Stimulated activated CD4-positive, alpha-beta T cell treated with anti-CD3 and anti-CD28 coated beads, Interleukin-1b, Interleukin-23, amount 100 ng/mL, for 24 hours (primary cell): ENCODE measurements around the gene GTF2H1.
A peak's percentile ranks its signal among the peaks of the same experiment; 100 is the strongest.
"Not testable (repeated sequence)": the region's sequence is repeated elsewhere in the genome, so short reads cannot be mapped to it uniquely, and the experiment has no call there.

Experiments used
- DNase-seq, 4 experiments: peaks; one replicate each; pipeline ENCODE4 v3.0.0-alpha.2; 2020; ENCODE audit warnings: low read depth in 4 of 4, low spot score in 1 of 4

Gene GTF2H1

DNA sequence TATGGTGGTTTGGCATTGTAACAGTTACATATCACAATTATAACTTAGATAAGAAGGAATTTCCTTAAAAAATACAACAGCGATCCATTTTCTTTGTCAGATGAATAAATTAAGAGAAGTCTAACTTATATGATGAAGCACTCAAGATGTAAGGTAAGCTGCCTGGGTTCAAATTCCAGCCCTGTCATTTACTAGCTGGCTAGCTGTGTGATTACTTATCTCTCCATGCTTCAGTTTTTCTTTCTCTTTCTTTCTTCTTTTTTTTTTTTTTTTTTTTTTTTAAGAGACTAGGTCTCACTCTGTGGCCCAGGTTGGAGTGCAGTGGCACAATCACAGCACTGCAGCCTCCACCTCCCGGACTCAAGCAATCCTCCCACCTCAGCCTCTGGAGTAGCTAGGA is 49.8 kb downstream of the GTF2H1 start:
- no peak for DNase-seq

DNA sequence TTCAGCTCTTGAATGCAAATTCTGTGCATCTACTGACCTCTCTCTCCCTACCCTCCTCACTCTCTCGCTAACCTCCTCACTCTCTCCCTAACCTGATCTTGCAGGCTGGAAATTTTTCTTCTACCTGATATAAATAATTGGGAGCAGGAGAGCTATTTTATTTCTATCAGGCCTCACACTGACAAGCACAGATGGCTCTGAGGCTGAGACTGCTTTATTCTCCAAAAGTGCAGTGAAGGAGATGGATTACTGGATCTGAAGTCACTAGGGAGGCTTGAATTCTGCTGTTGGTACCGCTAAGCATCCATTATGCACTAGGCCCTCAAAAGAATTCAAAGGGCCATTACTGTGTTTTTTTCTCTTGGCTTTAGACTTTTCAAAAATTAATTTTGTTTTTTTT is 52.6 kb downstream of the GTF2H1 start:
- DNase-seq = no peak

DNA sequence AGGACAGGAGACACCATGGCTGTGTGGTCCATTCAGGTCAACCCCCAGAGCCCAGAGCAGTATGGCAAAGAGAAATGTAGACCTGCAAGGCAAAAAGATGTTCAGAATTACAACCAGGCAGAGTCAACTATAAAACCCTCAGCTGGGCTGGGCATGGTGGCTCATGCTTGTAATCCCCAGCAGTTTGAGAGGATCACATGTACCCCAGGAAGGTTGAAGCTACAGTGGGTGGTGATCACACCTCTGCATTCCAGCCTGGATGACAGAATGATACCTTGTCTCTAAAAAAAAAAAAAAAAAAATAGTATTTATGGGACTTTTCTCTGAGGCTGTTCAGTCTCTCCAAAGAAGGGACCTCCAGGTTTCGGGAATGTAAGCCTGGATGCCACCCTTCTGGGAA is 53.6 kb downstream of the GTF2H1 start:
- DNase-seq = no peak

DNA sequence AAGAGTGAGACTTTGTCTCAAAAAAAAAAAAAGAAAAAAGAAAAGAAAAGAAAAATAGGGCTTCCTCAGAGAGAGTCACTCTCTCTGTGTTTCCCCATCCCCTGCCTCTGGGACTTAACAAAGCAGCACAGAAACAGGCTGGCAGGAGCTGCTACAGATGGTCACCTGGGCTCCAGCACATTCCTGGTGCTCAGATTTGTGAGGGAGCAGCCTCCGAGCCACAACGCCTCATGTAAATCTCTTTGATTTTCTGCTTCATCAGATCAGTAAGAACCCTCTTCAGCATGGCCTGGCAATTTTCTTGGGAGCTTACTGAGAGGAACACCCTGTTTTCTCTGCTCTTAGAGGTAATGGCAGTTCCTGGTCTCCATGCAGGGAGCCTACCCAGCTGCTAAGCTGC is 56.8 kb downstream of the GTF2H1 start:
- no peak for DNase-seq

DNA sequence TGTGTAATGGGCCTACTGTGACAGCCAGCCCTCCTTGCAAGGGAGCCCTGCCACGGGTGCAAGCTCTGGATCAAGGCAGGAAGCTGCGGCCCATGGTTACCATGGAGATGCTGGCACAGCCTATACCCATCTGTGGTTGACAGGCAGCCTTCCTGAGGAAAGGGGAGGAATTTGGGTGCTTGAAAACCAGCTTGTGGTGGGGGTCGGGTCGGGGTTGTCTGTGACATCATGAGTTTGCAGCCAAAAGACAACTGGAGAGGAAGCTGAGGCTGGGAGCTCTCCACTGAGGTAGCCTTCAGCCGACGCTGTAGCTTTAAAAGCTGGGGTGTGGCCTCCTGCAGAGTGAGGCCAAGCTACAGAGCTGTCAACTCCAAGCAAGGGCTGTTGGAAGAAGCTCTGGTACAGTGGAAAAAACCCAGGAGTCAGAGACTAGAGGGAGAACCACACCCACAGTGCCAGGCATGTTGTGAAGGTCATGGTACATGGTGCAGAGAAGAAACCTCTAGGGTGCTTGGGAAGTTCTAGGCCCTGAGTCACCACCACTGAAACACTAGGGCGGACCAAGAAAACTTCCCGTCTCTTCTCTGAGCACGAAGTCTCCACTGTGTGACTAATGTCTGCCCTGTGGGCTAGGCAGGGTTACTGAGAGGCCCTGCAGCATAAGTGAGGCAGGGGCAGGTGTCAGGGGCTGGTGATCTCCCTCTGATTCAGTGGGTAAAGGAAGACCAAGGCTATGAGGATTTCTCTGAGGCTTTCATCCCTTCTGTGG is 61.2 kb downstream of the GTF2H1 start:
- peak in 3 of 4 experiments; percentile 57 to 77 (median 62) for DNase-seq

DNA sequence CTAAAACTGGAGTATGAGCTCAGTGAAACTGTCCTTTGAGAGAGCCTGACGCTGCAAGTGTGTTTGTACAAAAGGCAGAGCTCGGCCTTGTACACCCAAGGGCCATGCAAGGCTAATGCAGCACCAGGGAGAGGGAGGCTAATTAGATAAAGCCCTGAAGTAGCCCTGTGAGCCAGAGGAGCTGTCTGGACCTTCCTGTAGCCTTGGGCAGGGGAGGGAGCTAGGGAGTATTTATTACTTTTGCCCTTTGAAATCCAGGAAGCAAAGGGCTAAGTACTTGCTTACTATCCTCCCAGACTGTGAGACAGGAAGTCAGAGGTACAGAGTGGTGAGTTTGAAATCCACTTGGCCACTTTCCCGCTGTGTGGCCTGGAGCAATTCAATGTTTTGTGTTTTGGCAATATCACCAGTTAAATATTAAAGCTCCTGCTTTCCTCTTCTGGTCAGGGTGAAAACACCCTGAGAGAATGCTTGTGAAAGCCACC is 61.8 kb downstream of the GTF2H1 start:
- no peak for DNase-seq

DNA sequence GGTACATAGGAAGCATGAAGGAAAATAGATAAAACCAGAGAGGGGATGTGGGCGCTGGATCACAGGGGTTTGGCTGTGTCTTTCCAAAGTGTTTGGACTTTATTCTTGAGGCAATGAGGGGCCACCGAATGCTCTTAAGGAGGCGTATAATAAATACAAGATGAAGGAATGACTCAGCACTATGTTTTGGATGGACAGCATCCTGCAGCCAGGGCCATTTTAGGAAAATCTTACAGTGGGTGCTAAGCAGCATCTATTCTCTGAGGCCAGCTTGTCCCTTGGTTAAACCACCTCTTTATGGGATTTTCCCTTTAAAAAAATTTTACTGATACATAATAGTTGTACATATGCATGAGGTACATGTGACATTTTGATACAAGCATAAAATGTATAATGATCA is 67.7 kb downstream of the GTF2H1 start:
- no peak for DNase-seq

DNA sequence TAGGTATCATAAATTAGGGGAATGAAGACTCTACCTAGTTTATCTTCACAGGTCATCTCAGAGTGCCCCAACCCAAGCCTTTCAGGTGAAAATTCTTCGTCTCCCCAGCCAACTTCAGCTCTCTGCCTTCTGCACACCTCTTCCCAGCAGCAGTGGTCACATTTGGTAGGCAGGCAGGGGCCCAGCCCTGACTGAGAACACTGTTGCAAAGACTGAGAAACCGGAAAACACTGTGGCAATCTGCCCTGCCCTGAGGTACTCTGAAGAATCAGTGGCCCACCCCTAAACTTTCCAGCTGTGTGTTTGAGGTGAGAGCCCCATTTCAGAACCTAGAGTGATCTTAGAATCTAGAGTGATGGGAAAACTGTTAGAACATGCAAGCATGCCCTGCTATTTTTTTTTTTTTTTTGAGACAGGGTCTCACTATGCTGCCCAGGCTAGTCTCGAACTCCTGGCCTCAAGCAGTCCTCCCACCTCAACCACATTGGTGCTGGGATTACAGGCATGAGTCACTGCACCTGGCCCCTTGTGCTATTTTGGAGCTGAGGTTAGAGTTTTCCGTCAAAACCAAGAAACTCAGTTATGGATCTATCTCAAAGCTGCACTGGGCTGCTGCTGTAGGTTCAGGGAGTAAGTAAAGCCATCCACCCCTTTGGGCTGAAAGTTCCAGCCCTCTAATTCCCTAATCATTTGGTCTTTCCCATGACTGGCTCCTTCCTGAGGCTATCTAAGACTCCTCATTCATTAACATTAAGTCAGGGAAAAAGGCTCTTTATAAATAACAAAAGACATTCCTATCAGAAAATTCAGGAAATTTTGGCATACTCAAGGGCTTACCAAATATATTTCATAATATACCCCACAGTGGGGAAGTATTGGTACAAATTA is 70.3 kb downstream of the GTF2H1 start:
- DNase-seq = peak in 1 of 4 experiments; percentile 13

DNA sequence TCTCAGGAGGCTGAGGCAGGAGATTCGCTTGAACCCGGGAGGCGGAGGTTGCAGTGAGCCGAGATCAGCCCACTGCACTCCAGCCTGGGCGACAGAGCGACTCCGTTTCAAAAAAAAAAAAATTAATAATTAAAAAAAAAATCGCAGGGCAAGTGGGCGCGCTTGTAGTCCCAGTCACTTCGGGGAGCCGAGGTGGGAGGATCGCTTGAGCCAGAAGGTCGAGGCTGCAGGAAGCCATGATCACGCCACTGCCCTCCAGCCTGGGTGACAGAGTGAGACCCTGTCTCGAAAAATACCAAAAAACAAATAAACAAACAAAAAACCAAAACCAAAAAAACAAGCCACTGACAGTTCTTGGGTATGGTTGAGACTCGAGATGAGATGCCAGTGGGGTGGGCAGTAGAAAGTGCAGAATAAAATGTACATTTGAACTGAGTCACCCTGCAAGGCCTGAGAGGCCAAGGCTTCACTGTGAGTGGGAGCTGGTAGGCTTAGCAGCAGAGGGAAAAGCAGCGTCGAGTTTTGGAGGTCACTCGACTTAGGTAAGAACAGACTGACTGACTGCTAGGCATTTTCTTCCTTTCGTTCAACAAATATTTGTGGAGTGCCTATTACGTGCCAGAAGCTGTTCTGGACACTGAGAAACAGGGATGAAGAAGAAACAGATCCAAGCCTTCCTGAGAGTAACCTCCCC is 71.4 kb downstream of the GTF2H1 start:
- peak in 1 of 4 experiments; percentile 17 for DNase-seq

DNA sequence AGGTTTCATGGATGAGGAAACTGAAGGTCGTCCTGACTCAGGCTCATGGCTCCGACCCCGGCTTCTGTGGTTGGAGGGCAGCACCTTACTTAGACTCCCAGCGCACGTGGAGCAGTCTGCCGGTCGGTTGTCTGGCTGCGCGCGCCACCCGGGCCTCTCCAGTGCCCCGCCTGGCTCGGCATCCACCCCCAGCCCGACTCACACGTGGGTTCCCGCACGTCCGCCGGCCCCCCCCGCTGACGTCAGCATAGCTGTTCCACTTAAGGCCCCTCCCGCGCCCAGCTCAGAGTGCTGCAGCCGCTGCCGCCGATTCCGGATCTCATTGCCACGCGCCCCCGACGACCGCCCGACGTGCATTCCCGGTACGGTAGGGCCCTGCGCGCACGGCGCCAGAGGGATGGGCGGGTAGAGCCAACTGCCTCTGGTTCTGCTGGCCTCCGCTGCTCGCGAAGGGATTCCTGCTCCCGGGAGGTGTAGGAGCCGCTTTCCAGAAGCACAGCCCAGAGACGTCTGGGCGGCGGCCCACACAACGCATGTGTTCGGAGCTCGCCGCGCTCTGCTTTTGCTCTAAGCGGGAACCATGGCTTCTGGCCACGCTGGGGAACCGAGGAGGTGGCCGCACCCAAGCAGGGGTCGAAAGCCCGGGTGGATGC is 72.0 kb downstream of the GTF2H1 start, which contains the start of gene LDHA:
Gene LDHA (plus strand): TSS at position 289 of the 653 bp plus-strand sequence. CDS start 2,280 bp downstream, outside the sequence.
- peak; percentile 99 to 100 (median 100) for DNase-seq

DNA sequence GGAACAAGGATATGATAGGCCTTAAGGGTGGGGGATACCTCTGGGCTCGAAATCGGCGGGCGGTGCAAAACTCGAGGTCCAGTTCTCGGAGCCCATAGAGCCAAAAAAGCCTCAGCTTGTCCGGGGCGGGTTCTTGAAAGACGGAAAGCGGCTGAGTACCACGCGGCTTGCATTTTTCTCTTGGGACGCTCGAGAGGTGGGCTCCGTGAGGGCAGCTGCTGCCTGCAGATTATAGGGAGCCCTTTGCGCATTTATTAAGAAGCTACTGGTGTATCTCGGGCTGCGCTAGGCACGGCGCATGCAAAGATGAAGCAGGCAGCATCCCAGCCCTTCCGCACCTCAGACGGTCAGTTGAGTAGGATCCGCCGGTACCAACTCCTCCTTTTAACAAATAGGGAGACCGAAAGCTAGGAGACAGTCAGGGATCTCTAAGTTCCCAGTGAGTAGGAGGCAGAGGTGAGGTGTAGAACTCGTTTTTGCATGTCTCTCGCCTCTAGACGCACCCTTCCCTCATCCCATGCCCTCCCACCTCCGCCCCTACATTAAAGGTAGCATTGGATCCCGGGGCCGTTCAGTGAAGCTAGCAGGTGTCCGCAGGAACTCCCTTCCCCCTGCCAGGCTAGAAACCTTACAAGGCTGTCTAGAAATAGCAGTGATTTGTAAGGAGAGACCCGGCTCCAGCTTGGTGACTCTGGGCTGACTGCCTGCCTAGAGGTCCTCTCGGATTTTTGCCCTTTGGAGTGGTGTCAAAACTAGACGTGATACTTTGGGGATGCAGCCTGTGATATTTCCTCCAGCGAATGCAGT is 72.8 kb downstream of the GTF2H1 start:
- DNase-seq = peak in 1 of 4 experiments; percentile 24

DNA sequence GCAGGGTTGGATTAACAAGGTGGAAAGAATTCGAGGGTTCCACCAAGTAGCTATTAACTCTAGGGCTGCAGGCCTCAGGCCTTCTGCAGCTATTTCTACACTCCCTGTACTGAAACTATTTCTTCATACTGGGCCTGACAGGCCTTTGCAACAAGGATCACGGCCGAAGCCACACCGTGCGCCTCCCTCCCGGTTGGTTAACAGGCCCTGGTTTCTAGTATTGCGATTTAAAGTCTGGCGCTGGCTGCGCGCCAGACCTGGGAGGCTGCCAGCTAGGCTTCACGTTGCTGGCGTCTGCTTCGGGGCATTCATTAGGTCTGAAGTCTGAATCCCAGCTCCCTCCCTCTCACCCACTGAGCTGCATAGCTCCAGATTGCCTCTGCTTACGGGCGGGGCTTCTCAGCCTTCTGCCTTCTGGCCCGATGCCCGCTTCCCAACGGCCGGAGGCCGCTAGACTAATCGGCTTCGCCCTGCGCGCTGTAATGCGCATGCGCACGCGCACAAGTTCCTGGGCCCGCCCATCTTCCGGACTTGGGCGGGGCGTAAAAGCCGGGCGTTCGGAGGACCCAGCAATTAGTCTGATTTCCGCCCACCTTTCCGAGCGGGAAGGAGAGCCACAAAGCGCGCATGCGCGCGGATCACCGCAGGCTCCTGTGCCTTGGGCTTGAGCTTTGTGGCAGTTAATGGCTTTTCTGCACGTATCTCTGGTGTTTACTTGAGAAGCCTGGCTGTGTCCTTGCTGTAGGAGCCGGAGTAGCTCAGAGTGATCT is 73.6 kb downstream of the GTF2H1 start:
- DNase-seq = peak; percentile 80 to 91 (median 85)

DNA sequence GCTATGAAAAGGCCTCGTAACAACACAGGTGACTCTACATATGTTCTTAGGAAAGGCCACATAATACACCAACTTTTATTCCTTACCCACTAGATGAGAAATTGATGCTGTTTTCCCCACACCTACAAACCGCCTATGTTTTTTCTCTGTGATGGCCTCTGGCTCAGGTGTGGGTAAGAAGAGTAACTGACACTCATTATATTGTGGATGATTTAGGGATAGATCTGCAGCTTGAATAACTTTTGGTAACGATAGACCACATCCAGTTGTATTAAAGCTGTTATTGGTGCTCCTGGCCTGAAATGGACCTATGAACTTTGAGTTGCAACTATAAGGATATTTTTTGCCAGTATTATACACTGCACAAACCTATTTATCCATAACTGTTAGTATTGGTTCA is 75.6 kb downstream of the GTF2H1 start:
- DNase-seq = no peak

DNA sequence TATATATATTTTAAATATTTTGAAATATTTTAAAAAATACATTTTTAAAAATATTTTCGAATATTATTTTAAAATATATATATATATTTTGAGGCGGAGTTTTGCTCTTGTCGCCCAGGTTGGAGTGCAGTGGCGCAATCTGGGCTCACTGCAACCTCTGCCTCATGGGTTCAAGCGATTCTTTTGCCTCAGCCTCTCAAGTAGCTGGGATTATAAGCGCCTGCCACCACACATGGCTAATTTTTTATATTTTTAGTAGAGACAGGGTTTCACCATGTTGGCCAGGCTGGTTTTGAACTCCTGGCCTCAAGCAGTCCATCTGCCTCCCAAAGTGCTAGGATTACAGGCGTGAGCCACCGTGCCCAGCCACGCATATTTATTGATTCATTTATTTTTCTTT is 78.7 kb downstream of the GTF2H1 start:
- not testable (repeated sequence) for DNase-seq

DNA sequence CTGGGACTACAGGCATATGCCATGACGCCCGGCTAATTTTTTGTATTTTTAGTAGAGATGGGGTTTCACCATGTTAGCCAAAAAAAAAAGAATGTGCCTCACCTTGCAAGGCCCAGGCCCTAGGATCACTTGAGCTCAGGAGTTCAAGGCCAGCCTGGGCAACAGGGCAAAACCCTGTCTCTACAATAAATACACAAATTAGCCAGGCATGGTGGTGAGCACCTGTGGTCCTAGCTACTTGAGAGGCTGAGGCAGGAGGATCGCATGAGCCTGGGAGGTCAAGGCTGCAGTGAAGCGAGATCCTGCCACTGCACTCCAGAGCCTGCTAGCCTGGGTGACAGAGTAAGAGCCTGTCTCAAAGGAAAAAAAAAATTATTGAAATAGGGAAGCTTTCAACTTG is 81.7 kb downstream of the GTF2H1 start:
- DNase-seq = no peak

DNA sequence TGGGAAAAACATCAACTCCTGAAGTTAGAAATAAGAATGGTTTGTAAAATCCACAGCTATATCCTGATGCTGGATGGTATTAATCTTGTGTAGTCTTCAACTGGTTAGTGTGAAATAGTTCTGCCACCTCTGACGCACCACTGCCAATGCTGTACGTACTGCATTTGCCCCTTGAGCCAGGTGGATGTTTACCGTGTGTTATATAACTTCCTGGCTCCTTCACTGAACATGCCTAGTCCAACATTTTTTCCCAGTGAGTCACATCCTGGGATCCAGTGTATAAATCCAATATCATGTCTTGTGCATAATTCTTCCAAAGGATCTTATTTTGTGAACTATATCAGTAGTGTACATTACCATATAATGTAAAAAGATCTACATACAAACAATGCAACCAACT is 85.0 kb downstream of the GTF2H1 start:
- not testable (repeated sequence) for DNase-seq

DNA sequence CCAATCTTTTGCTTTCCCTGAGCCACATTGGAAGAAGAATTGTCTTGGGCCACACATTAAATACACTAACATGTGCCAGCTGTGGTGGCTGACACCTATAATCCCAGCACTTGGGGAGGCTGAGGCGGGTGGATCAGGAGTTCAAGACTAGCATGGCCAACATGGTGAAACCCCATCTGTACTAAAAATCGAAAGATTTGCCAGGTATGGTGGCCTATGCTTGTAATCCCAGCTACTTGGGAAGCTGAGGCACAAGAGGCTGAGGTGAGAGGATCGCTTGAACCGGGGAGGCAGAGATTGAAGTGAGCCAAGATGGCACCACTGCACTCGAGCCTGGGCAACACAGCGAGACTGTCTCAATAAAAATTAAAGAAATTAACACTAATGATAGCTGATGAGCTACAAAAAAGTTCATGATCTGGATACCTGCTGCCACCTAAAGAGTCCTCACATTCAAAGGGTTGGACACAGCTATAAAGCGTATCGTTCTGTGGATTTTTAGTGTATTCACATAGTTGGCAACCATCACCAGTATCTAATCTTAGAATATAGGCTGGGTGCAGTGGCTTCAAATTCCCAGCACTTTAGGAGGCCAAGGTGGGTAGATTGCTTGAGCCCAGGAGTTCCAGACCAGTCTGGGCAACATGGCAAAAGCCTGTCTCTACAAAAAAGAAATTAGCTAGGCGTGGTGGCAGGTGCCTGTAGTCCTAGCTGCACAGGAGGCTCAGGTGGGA is 86.4 kb downstream of the GTF2H1 start:
- no peak for DNase-seq

DNA sequence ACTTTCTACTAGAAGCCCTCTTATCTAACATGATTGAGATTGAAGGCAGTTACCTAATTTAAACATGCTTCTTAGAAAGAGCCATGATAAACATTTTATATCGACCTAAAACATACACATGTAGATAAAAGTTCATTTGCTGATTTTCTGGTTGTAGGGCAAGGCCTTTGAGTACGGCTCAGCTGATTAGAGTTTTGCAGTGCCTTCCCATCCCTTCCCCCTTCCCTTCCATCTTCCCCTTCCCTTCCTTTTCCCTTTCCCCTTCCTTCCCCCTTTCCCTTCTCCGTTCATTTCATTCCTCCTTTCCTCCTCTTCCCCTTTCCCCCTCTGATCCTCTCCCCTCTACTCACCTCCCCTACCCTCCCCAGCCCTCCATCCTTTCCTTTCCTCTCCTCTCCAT is 94.1 kb downstream of the GTF2H1 start:
- DNase-seq = no peak
